Measurements from ENCODE around the gene CACNA1F.

Gene CACNA1F

DNA sequence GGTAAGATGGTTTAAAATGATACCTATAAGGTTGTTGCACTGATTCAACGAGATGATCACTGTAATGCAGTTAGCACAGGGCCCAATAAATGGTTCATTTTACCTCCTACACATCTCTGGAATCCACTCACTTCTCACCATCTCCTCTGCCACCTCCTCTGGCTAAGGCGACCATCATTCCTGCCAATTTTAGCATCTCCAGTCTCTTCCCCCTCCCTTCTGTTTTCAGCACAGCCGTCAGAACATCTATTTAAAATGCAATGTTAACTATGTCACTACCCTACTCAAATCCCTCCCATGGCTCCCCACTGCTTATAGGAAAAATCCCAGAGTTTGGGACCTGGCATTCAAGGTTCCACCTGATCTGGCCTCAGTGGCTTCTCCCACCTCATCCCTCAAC is 29.6 kb downstream of the CACNA1F start:
- Histone ChIP-seq H3K9me3 (ENCODE audit: control insufficient read depth, low read length) (no peaks in the 10 kb centered on the region), H3K27me3 (replicated peaks; ENCODE audit: control insufficient read depth, insufficient read depth, low read length, poor library complexity, severe bottlenecking) (no peaks in the 10 kb centered on the region), H3K4me3 (ENCODE audit: insufficient read depth, low read depth, low read length, poor library complexity, severe bottlenecking) (no peak overlapping the region), H3K4me1 (ENCODE audit: control insufficient read depth, insufficient read depth, low read length, poor library complexity, severe bottlenecking) (peaks cover 6% of the 10 kb centered on the region), H3K27ac (ENCODE audit: insufficient read depth, low read length, poor library complexity, severe bottlenecking) (no peak overlapping the region), H3K36me3 (ENCODE audit: control insufficient read depth, insufficient read depth, low read length) (no peaks in the 10 kb centered on the region)
- no peak for DNase-seq

DNA sequence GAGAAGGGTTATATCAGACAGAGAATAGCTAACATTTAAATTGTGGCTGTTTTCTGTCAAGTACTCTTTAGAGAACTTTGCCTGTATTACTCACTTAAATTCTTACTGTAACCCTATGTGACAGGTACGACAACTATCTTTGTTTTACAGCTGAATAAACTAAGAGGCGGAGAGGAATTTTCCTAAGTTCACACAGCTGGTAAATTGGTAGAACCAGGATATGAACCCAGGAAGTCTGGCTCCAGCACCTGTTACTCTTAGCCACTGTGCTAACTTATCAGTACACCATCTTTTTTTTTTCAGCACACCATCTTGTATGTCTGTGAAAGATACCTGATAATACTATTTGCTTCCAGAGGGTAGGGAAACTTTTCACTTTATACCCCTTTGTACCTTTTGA is 31.1 kb downstream of the CACNA1F start:
- Histone ChIP-seq H3K4me1 (ENCODE audit: control insufficient read depth, insufficient read depth, low read length, poor library complexity, severe bottlenecking) (peaks cover 6% of the 10 kb centered on the region), H3K9me3 (ENCODE audit: control insufficient read depth, low read length) (no peaks in the 10 kb centered on the region), H3K4me3 (ENCODE audit: insufficient read depth, low read depth, low read length, poor library complexity, severe bottlenecking) (no peak overlapping the region), H3K27ac (ENCODE audit: insufficient read depth, low read length, poor library complexity, severe bottlenecking) (no peak overlapping the region), H3K36me3 (ENCODE audit: control insufficient read depth, insufficient read depth, low read length) (no peaks in the 10 kb centered on the region), H3K27me3 (replicated peaks; ENCODE audit: control insufficient read depth, insufficient read depth, low read length, poor library complexity, severe bottlenecking) (no peaks in the 10 kb centered on the region)
- DNase-seq = no peak

GRCh38 chrX:49199906-49200771 is 33.0 kb downstream of the CACNA1F start, which contains the start of gene SYP:
Gene SYP (minus strand): TSS chrX:49200193. CDS start chrX:49200186, 7 bp downstream.
- DNase-seq = peak; percentile 77 to 81 (median 78)
- Histone ChIP-seq H3K36me3 (ENCODE audit: control insufficient read depth, insufficient read depth, low read length) (no peaks in the 10 kb centered on the region), H3K4me1 (ENCODE audit: control insufficient read depth, insufficient read depth, low read length, poor library complexity, severe bottlenecking) (peaks cover 6% of the 10 kb centered on the region), H3K9me3 (ENCODE audit: control insufficient read depth, low read length) (no peaks in the 10 kb centered on the region), H3K27me3 (replicated peaks; ENCODE audit: control insufficient read depth, insufficient read depth, low read length, poor library complexity, severe bottlenecking) (no peaks in the 10 kb centered on the region), H3K4me3 (ENCODE audit: insufficient read depth, low read depth, low read length, poor library complexity, severe bottlenecking) (peak within 1 kb of the TSS; percentile 35), H3K27ac (ENCODE audit: insufficient read depth, low read length, poor library complexity, severe bottlenecking) (peak within 1 kb of the TSS; percentile 39)

DNA sequence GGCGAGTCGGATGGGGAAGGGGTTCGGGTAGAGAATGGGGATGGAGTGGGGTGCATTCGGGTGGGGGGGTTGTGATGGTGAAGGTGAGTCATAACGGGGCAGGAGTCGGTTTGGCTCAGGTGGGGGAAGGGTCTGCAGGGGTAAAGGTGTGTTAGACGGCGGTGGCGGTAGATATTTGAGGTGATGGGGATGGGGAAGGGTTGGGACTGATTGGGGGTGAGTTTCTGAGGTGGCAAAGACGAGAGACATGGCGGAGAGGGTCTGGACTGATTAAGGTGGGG is 33.9 kb downstream of the CACNA1F start:
- H3K9me3 ChIP-seq (ENCODE audit: control insufficient read depth, low read length) = no peaks in the 10 kb centered on the region
- peaks cover 6% of the 10 kb centered on the region for H3K4me1 ChIP-seq (ENCODE audit: control insufficient read depth, insufficient read depth, low read length, poor library complexity, severe bottlenecking)
- no peak overlapping the region for H3K4me3 ChIP-seq (ENCODE audit: insufficient read depth, low read depth, low read length, poor library complexity, severe bottlenecking)
- no peaks in the 10 kb centered on the region for H3K36me3 ChIP-seq (ENCODE audit: control insufficient read depth, insufficient read depth, low read length)
- no peak for DNase-seq
- H3K27me3 ChIP-seq (replicated peaks; ENCODE audit: control insufficient read depth, insufficient read depth, low read length, poor library complexity, severe bottlenecking) = no peaks in the 10 kb centered on the region
- H3K27ac ChIP-seq (ENCODE audit: insufficient read depth, low read length, poor library complexity, severe bottlenecking) = no peak overlapping the region

- no peak for DNase-seq
- Histone ChIP-seq H3K27me3 (replicated peaks; ENCODE audit: control insufficient read depth, insufficient read depth, low read length, poor library complexity, severe bottlenecking) (no peaks in the 10 kb centered on the region), H3K4me3 (ENCODE audit: insufficient read depth, low read depth, low read length, poor library complexity, severe bottlenecking) (no peak overlapping the region), H3K9me3 (ENCODE audit: control insufficient read depth, low read length) (no peaks in the 10 kb centered on the region), H3K27ac (ENCODE audit: insufficient read depth, low read length, poor library complexity, severe bottlenecking) (no peak overlapping the region), H3K36me3 (ENCODE audit: control insufficient read depth, insufficient read depth, low read length) (no peaks in the 10 kb centered on the region), H3K4me1 (ENCODE audit: control insufficient read depth, insufficient read depth, low read length, poor library complexity, severe bottlenecking) (peaks cover 6% of the 10 kb centered on the region)
Measured at GRCh38 chrX:49198540-49199314, 34.4 kb downstream of the CACNA1F start.

GRCh38 chrX:49197543-49198087 is 35.5 kb downstream of the CACNA1F start:
- Histone ChIP-seq H3K4me3 (ENCODE audit: insufficient read depth, low read depth, low read length, poor library complexity, severe bottlenecking) (no peak overlapping the region), H3K27me3 (replicated peaks; ENCODE audit: control insufficient read depth, insufficient read depth, low read length, poor library complexity, severe bottlenecking) (no peaks in the 10 kb centered on the region), H3K36me3 (ENCODE audit: control insufficient read depth, insufficient read depth, low read length) (no peaks in the 10 kb centered on the region), H3K4me1 (ENCODE audit: control insufficient read depth, insufficient read depth, low read length, poor library complexity, severe bottlenecking) (peaks cover 6% of the 10 kb centered on the region), H3K9me3 (ENCODE audit: control insufficient read depth, low read length) (no peaks in the 10 kb centered on the region), H3K27ac (ENCODE audit: insufficient read depth, low read length, poor library complexity, severe bottlenecking) (no peak overlapping the region)
- DNase-seq = no peak

- H3K4me1 ChIP-seq (ENCODE audit: control insufficient read depth, insufficient read depth, low read length, poor library complexity, severe bottlenecking) = no peaks in the 10 kb centered on the region
- H3K9me3 ChIP-seq (ENCODE audit: control insufficient read depth, low read length) = no peaks in the 10 kb centered on the region
- H3K4me3 ChIP-seq (ENCODE audit: insufficient read depth, low read depth, low read length, poor library complexity, severe bottlenecking) = no peak overlapping the region
- H3K27ac ChIP-seq (ENCODE audit: insufficient read depth, low read length, poor library complexity, severe bottlenecking) = no peak overlapping the region
- no peak for DNase-seq
- no peaks in the 10 kb centered on the region for H3K27me3 ChIP-seq (replicated peaks; ENCODE audit: control insufficient read depth, insufficient read depth, low read length, poor library complexity, severe bottlenecking)
- H3K36me3 ChIP-seq (ENCODE audit: control insufficient read depth, insufficient read depth, low read length) = no peaks in the 10 kb centered on the region
Measured at GRCh38 chrX:49193542-49193964, 39.6 kb downstream of the CACNA1F start.

- Histone ChIP-seq H3K4me3 (ENCODE audit: insufficient read depth, low read depth, low read length, poor library complexity, severe bottlenecking) (no peak overlapping the region), H3K4me1 (ENCODE audit: control insufficient read depth, insufficient read depth, low read length, poor library complexity, severe bottlenecking) (no peaks in the 10 kb centered on the region), H3K36me3 (ENCODE audit: control insufficient read depth, insufficient read depth, low read length) (no peaks in the 10 kb centered on the region), H3K9me3 (ENCODE audit: control insufficient read depth, low read length) (no peaks in the 10 kb centered on the region), H3K27me3 (replicated peaks; ENCODE audit: control insufficient read depth, insufficient read depth, low read length, poor library complexity, severe bottlenecking) (no peaks in the 10 kb centered on the region), H3K27ac (ENCODE audit: insufficient read depth, low read length, poor library complexity, severe bottlenecking) (no peak overlapping the region)
- no peak for DNase-seq
Measured at GRCh38 chrX:49192722-49193328, 40.3 kb downstream of the CACNA1F start.

GRCh38 chrX:49191574-49192011 is 41.5 kb downstream of the CACNA1F start:
- Histone ChIP-seq H3K4me1 (ENCODE audit: control insufficient read depth, insufficient read depth, low read length, poor library complexity, severe bottlenecking) (no peaks in the 10 kb centered on the region), H3K4me3 (ENCODE audit: insufficient read depth, low read depth, low read length, poor library complexity, severe bottlenecking) (peak overlapping the region; percentile 73), H3K27ac (ENCODE audit: insufficient read depth, low read length, poor library complexity, severe bottlenecking) (peak overlapping the region; percentile 79), H3K9me3 (ENCODE audit: control insufficient read depth, low read length) (no peaks in the 10 kb centered on the region), H3K36me3 (ENCODE audit: control insufficient read depth, insufficient read depth, low read length) (no peaks in the 10 kb centered on the region), H3K27me3 (replicated peaks; ENCODE audit: control insufficient read depth, insufficient read depth, low read length, poor library complexity, severe bottlenecking) (no peaks in the 10 kb centered on the region)
- no peak for DNase-seq

Measured in effector memory CD4-positive, alpha-beta T cell (primary cell).